ENCODE results near the gene PEX6. TPM values are rescaled to one million over a fixed set of nuclear protein-coding genes. Genes with fewer than 3 reads are reported as not detected.

Gene PEX6
- total and polyA plus RNA-seq, 2 of the 13 experiments (the other 11 are each of a cell fraction or from before 2014, with no cell fraction given) = 5.1 to 6.7 TPM

GRCh38 chr6:42967228-42967627 lies 11.8 kb downstream of the PEX6 start:
- H3K9ac ChIP-seq (ENCODE audit: insufficient read depth, low read depth, low read length) = no peak overlapping the region
- in situ Hi-C loops (cut with HindIII; ENCODE audit: extremely low pct_ligation_motif_present, low pct_unique_long_range_greater_than_20kb) = no loop called here
- no peak for FAIRE-seq
- ATAC-seq = no peak
- TF ChIP-seq ZNF672 (CRISPR knock-in tag; IDR thresholded peaks at IDR 0.05) (no peak), MBNL3 (CRISPR knock-in tag; conservative IDR thresholded peaks at IDR 0.05) (no peak), FOXO1 (CRISPR knock-in tag; IDR thresholded peaks at IDR 0.05) (no peak), CCDC6 (CRISPR knock-in tag; IDR thresholded peaks at IDR 0.05) (no peak), POLR2AphosphoS2 (IDR thresholded peaks at IDR 0.05; ENCODE audit: low read depth, low read length) (no peak), NFE2 (CRISPR knock-in tag; IDR thresholded peaks at IDR 0.05) (no peak), CBFB (CRISPR knock-in tag; IDR thresholded peaks at IDR 0.05) (no peak)
- TF ChIP-seq, protein P1, sequence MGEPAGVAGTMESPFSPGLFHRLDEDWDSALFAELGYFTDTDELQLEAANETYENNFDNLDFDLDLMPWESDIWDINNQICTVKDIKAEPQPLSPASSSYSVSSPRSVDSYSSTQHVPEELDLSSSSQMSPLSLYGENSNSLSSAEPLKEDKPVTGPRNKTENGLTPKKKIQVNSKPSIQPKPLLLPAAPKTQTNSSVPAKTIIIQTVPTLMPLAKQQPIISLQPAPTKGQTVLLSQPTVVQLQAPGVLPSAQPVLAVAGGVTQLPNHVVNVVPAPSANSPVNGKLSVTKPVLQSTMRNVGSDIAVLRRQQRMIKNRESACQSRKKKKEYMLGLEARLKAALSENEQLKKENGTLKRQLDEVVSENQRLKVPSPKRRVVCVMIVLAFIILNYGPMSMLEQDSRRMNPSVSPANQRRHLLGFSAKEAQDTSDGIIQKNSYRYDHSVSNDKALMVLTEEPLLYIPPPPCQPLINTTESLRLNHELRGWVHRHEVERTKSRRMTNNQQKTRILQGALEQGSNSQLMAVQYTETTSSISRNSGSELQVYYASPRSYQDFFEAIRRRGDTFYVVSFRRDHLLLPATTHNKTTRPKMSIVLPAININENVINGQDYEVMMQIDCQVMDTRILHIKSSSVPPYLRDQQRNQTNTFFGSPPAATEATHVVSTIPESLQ (CRISPR knock-in tag; conservative IDR thresholded peaks at IDR 0.05) = no peak
- no TSS peak for BruUV-seq (replicated peaks)
- no peaks in the 10 kb centered on the region for H3K79me2 ChIP-seq (ENCODE audit: insufficient read depth, low read length)
- WGBS (ENCODE audit: low lambda C conversion rate) = 97% methylated on average over 11 of the region's 11 CpGs
- H3K27ac ChIP-seq (ENCODE audit: extremely low read length, insufficient read depth, low read length) = no peak overlapping the region
- H3K4me1 ChIP-seq (ENCODE audit: insufficient read depth, low read length) = peaks cover 47% of the 10 kb centered on the region
- no peak for DNase-seq (ENCODE audit: low spot score)
- H3K27me3 ChIP-seq (ENCODE audit: control insufficient read depth in 1 of 2, insufficient read depth in 2 of 2, low read length in 2 of 2) = no peaks in the 10 kb centered on the region
- H3K4me2 ChIP-seq (ENCODE audit: low read depth, low read length) = no peak overlapping the region
- intact Hi-C loops (cut with micrococcal nuclease; ENCODE audit: unreplicated experiment) = no loop called here
- no peak overlapping the region for H3K4me3 ChIP-seq (replicated peaks in 1 of 3; ENCODE audit: insufficient read depth in 1 of 3, low read depth in 2 of 3, low read length in 3 of 3)
- ChIA-PET POLR2A (interaction anchor here (1.7 to 3.2 kb wide), 2 partner anchors 11 to 38 kb away, joined by 5 to 25 read pairs; partner anchors contain the start of genes CNPY3 and PEX6), CTCF (ENCODE audit: low intra/inter-chr PET ratio, low total read pairs) (no interaction called here)
- H2AFZ ChIP-seq (ENCODE audit: low read length) = no peak overlapping the region
- 0 out of 5 replicates have a peak, but pooled peaks cover 0 to 1% of the 10 kb centered on the region in 2 experiments for H3K36me3 ChIP-seq (replicated peaks in 1 of 2; ENCODE audit: control insufficient read depth in 1 of 2, insufficient read depth in 2 of 2, low read length in 2 of 2)
- H3K9me3 ChIP-seq (ENCODE audit: low read length) = no peaks in the 10 kb centered on the region
- no peaks in the 10 kb centered on the region for H4K20me1 ChIP-seq (ENCODE audit: insufficient read depth, low read length)

Data from HepG2 (cell line).